Measurements from ENCODE around the gene PEX11G.
"Not testable (repeated sequence)": the region's sequence is repeated elsewhere in the genome, so short reads cannot be mapped to it uniquely, and the experiment has no call there.

The PEX11G gene

GRCh38 chr19:7470540-7471305 lies 18.1 kb downstream of the PEX11G start:
- DNase-seq (ENCODE audit: low read depth in 4 of 4, low spot score in 1 of 4) = no peak

GRCh38 chr19:7469669-7470285 lies 19.1 kb downstream of the PEX11G start:
- no peak for DNase-seq (ENCODE audit: low read depth in 4 of 4, low spot score in 1 of 4)

- no peak for DNase-seq (ENCODE audit: low read depth in 4 of 4, low spot score in 1 of 4)
These were observed 20.0 kb downstream of the PEX11G start for GRCh38 chr19:7468840-7469239.

GRCh38 chr19:7467009-7467989 lies 21.5 kb downstream of the PEX11G start:
- DNase-seq (ENCODE audit: low read depth in 4 of 4, low spot score in 1 of 4) = no peak

GRCh38 chr19:7463575-7463974 lies 25.3 kb downstream of the PEX11G start:
- DNase-seq (ENCODE audit: low read depth in 4 of 4, low spot score in 1 of 4) = no peak

- DNase-seq (ENCODE audit: low read depth in 4 of 4, low spot score in 1 of 4) = no peak
These were observed 26.8 kb downstream of the PEX11G start for GRCh38 chr19:7461841-7462629.

GRCh38 chr19:7460562-7460966 lies 28.3 kb downstream of the PEX11G start:
- no peak for DNase-seq (ENCODE audit: low read depth in 4 of 4, low spot score in 1 of 4)

GRCh38 chr19:7459773-7460172 lies 29.1 kb downstream of the PEX11G start:
- DNase-seq (ENCODE audit: low read depth in 4 of 4, low spot score in 1 of 4) = no peak

GRCh38 chr19:7458675-7459074 lies 30.2 kb downstream of the PEX11G start:
- no peak for DNase-seq (ENCODE audit: low read depth in 4 of 4, low spot score in 1 of 4)

GRCh38 chr19:7456964-7457541 lies 31.8 kb downstream of the PEX11G start:
- no peak for DNase-seq (ENCODE audit: low read depth in 4 of 4, low spot score in 1 of 4)

GRCh38 chr19:7455600-7456296 lies 33.1 kb downstream of the PEX11G start:
- no peak for DNase-seq (ENCODE audit: low read depth in 4 of 4, low spot score in 1 of 4)

- DNase-seq (ENCODE audit: low read depth in 4 of 4, low spot score in 1 of 4) = no peak
These were observed 33.8 kb downstream of the PEX11G start for GRCh38 chr19:7454998-7455397.

- no peak for DNase-seq (ENCODE audit: low read depth in 4 of 4, low spot score in 1 of 4)
These were observed 38.3 kb downstream of the PEX11G start for GRCh38 chr19:7450243-7451223.

GRCh38 chr19:7449391-7450070 lies 39.3 kb downstream of the PEX11G start:
- DNase-seq (ENCODE audit: low read depth in 4 of 4, low spot score in 1 of 4) = not testable (repeated sequence)

- no peak for DNase-seq (ENCODE audit: low read depth in 4 of 4, low spot score in 1 of 4)
These were observed 41.2 kb downstream of the PEX11G start for GRCh38 chr19:7447648-7448047.

GRCh38 chr19:7445104-7445503 lies 43.7 kb downstream of the PEX11G start:
- no peak for DNase-seq (ENCODE audit: low read depth in 4 of 4, low spot score in 1 of 4)

- no peak for DNase-seq (ENCODE audit: low read depth in 4 of 4, low spot score in 1 of 4)
These were observed 44.8 kb downstream of the PEX11G start for GRCh38 chr19:7444042-7444441.

GRCh38 chr19:7442423-7442822 lies 46.4 kb downstream of the PEX11G start:
- DNase-seq (ENCODE audit: low read depth in 4 of 4, low spot score in 1 of 4) = no peak

Data from stimulated activated CD4-positive, alpha-beta T cell treated with anti-CD3 and anti-CD28 coated beads, Interleukin-1b, Interleukin-23, amount 100 ng/mL, for 24 hours (primary cell).